Astrocyte (in vitro differentiated cells and primary cell): Measurements from ENCODE around the gene AMH. TPM values are rescaled to one million over a fixed set of nuclear protein-coding genes. Genes with fewer than 3 reads are reported as not detected.

Source experiments
- DNase-seq: peaks from one replicate; pipeline ENCODE4 v3.0.0-alpha.2; 2010; ENCODE audit warnings: low read depth
- FAIRE-seq: peaks from 2 replicates; lab custom pipeline; 2011; peaks lifted over from hg19 to GRCh38; lab: Jason Lieb, UNC
- H2AFZ ChIP-seq: 2 replicates; pipeline ENCODE4 v1.6.0; 2012; ENCODE audit warnings: low read depth, low read length, inconsistent platforms
- H3K27ac ChIP-seq: 2 replicates; pipeline ENCODE4 v1.5.1; 2011; ENCODE audit warnings: low read depth, low read length, inconsistent platforms
- H3K27me3 ChIP-seq: 2 replicates; pipeline ENCODE4 v1.6.0; 2011; ENCODE audit warnings: low read length, inconsistent platforms; ENCODE audit not compliant: insufficient read depth
- H3K36me3 ChIP-seq: 2 replicates; pipeline ENCODE4 v1.5.1; 2011; ENCODE audit warnings: low read length, inconsistent platforms; ENCODE audit not compliant: insufficient read depth
- H3K4me1 ChIP-seq: 2 replicates; pipeline ENCODE4 v1.5.1; 2011; ENCODE audit warnings: low read length, inconsistent platforms; ENCODE audit not compliant: insufficient read depth
- H3K4me2 ChIP-seq: 2 replicates; pipeline ENCODE4 v1.6.0; 2012; ENCODE audit warnings: low read length, inconsistent platforms
- H3K4me3 ChIP-seq: 2 replicates; pipeline ENCODE4 v1.5.1; 2011; ENCODE audit warnings: low read depth, mild to moderate bottlenecking, low read length, inconsistent platforms; ENCODE audit not compliant: insufficient read depth
- H3K79me2 ChIP-seq: 2 replicates; pipeline ENCODE4 v1.6.0; 2012; ENCODE audit warnings: mild to moderate bottlenecking, low read length, inconsistent platforms; ENCODE audit not compliant: insufficient read depth
- H3K9ac ChIP-seq: 2 replicates; pipeline ENCODE4 v1.6.0; 2012; ENCODE audit warnings: mild to moderate bottlenecking, low read length, inconsistent platforms
- H3K9me3 ChIP-seq: 2 replicates; pipeline ENCODE4 v1.5.1; 2012; ENCODE audit warnings: low read depth, mild to moderate bottlenecking, low read length, inconsistent platforms; ENCODE audit not compliant: insufficient read depth
- H4K20me1 ChIP-seq: 2 replicates; pipeline ENCODE4 v1.6.0; 2012; ENCODE audit warnings: low read length, inconsistent platforms; ENCODE audit not compliant: insufficient read depth
- H3K27ac Mint-ChIP-seq: one replicate; pipeline ENCODE4 v1.8.0; 2021; ENCODE audit warnings: mild to moderate bottlenecking, mixed read lengths; ENCODE audit not compliant: unreplicated experiment
- H3K27me3 Mint-ChIP-seq: one replicate; pipeline ENCODE4 v1.8.0; 2021; ENCODE audit warnings: low read depth, mixed read lengths; ENCODE audit not compliant: unreplicated experiment
- H3K36me3 Mint-ChIP-seq: one replicate; pipeline ENCODE4 v1.8.0; 2021; ENCODE audit warnings: low read depth, mixed read lengths; ENCODE audit not compliant: unreplicated experiment
- H3K4me1 Mint-ChIP-seq: one replicate; pipeline ENCODE4 v1.8.0; 2021; ENCODE audit warnings: low read depth, mixed read lengths; ENCODE audit not compliant: unreplicated experiment
- H3K4me3 Mint-ChIP-seq: one replicate; pipeline ENCODE4 v1.8.0; 2021; ENCODE audit warnings: mild to moderate bottlenecking, moderate library complexity, mixed read lengths; ENCODE audit not compliant: unreplicated experiment
- H3K9me3 Mint-ChIP-seq: one replicate; pipeline ENCODE4 v1.8.0; 2021; ENCODE audit warnings: mild to moderate bottlenecking, mixed read lengths; ENCODE audit not compliant: unreplicated experiment
- CTCF ChIP-seq: IDR thresholded peaks from 2 replicates; pipeline ENCODE4 v1.5.1; 2011; ENCODE audit warnings: low read depth, mild to moderate bottlenecking, inconsistent platforms, low read length, moderate library complexity; ENCODE audit not compliant: insufficient read depth
- EZH2 ChIP-seq: IDR thresholded peaks from 2 replicates; pipeline ENCODE4 v1.6.1; 2012; ENCODE audit warnings: mild to moderate bottlenecking, low read length, inconsistent platforms; ENCODE audit not compliant: insufficient read depth
- total RNA-seq: library from RNA; stranded (reverse); gene quantifications from 2 replicates; pipeline ENCODE4 v1.2.1, GENCODE V29; 2021

Gene AMH
- total RNA-seq, 1 donor from 2014 or later = 4.6 TPM

GRCh38 chr19:2290441-2291184 is 41.5 kb downstream of the AMH start:
- Histone ChIP-seq H3K4me3 (no peak overlapping the region), H2AFZ (peak overlapping the region; percentile 47), H3K4me1 (peaks cover 15% of the 10 kb centered on the region), H3K36me3 (no peaks in the 10 kb centered on the region), H3K27ac (no peak overlapping the region), H4K20me1 (peaks cover 47% of the 10 kb centered on the region), H3K9me3 (no peaks in the 10 kb centered on the region), H3K27me3 (peaks cover 54% of the 10 kb centered on the region), H3K9ac (no peak overlapping the region), H3K79me2 (no peaks in the 10 kb centered on the region), H3K4me2 (peak overlapping the region; percentile 69)
- Mint-ChIP-seq H3K27me3 (peaks cover 63% of the 10 kb centered on the region), H3K9me3 (no peaks in the 10 kb centered on the region), H3K4me3 (no peak overlapping the region), H3K27ac (no peak overlapping the region), H3K36me3 (peaks cover 4% of the 10 kb centered on the region), H3K4me1 (no peaks in the 10 kb centered on the region)
- FAIRE-seq = no peak
- DNase-seq = no peak
- TF ChIP-seq EZH2 (peak; percentile 70), CTCF (no peak)

GRCh38 chr19:2291185-2291751 is 42.1 kb downstream of the AMH start:
- Mint-ChIP-seq H3K4me3 (no peak overlapping the region), H3K27ac (no peak overlapping the region), H3K4me1 (no peaks in the 10 kb centered on the region), H3K9me3 (no peaks in the 10 kb centered on the region), H3K27me3 (peaks cover 62% of the 10 kb centered on the region), H3K36me3 (peaks cover 4% of the 10 kb centered on the region)
- no peaks in the 10 kb centered on the region for H3K79me2 ChIP-seq
- peak overlapping the region; percentile 34 for H2AFZ ChIP-seq
- no peak for FAIRE-seq
- H4K20me1 ChIP-seq = peaks cover 42% of the 10 kb centered on the region
- no peak overlapping the region for H3K27ac ChIP-seq
- H3K4me1 ChIP-seq = peaks cover 15% of the 10 kb centered on the region
- no peak for TF ChIP-seq CTCF
- TF ChIP-seq EZH2 = peak; percentile 64
- no peaks in the 10 kb centered on the region for H3K9me3 ChIP-seq
- no peak for DNase-seq
- H3K9ac ChIP-seq = no peak overlapping the region
- H3K4me3 ChIP-seq = peak overlapping the region; percentile 5
- H3K4me2 ChIP-seq = peak overlapping the region; percentile 69
- H3K36me3 ChIP-seq = no peaks in the 10 kb centered on the region
- peaks cover 54% of the 10 kb centered on the region for H3K27me3 ChIP-seq
